ENCODE measurements around the gene RASGRF1. TPM values are rescaled to one million over a fixed set of nuclear protein-coding genes. Genes with fewer than 3 reads are reported as not detected.

The RASGRF1 gene
- total RNA-seq, 1 donor from 2014 or later: not detected

DNA sequence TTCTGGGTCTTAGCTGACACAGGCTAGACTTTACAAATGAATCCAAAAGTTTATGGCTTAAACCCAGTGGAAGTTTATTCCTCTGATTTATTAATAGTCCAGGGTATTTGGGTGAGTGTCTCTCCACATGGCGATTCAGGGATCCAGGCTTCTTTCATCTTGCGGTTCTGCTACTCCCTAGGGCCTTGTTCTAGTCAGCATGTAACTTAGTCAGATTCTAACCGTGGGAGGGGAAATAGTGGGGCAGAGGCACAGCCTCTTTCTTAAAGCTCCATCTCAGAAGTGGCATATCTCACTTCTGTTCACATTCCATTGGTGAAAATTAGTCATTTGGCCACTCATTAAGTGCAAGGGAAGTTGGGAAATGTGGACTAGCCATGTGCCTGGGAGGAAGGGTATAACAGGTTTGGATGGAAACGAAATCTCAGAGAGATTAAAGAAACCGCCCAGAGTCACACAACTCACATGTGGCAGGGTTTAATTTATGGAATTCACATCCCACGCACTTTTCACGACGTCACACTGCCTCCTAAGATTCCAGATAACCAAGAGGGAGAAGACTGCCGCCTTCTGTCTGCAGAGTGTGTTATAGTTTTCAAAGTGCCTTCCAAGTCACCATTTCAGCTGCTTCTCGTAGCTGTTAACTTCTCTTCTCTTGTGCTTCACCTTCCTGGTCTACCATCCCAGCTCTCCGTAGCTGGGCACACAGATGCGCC lies 11.4 kb upstream of the RASGRF1 start:
- no peak for DNase-seq
- intact Hi-C loops (cut with DNase I): no loop called here
- no peak for ATAC-seq (ENCODE audit: poor library complexity)

DNA sequence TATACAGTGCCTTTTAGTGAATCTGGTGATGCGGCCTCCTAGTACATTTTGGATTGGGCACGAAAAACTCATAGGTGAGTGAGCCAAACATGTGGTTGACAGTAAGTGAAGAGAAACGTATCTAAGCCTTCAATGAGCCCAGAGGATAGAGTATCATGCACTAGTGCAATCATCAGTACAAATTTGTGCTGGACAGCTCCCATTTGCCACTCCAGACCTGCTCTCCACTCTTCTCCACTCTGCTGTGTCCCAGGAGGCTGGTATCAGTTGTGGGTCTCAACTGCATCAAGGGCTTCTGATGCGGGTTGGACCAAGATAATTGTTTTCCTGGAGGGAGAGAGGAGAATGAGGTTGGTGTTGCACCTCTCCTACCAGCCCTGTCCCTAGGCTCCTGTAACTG lies 9.1 kb upstream of the RASGRF1 start:
- DNase-seq (no peak), ATAC-seq (ENCODE audit: poor library complexity) (no peak)
- intact Hi-C loops (cut with DNase I): no loop called here

DNA sequence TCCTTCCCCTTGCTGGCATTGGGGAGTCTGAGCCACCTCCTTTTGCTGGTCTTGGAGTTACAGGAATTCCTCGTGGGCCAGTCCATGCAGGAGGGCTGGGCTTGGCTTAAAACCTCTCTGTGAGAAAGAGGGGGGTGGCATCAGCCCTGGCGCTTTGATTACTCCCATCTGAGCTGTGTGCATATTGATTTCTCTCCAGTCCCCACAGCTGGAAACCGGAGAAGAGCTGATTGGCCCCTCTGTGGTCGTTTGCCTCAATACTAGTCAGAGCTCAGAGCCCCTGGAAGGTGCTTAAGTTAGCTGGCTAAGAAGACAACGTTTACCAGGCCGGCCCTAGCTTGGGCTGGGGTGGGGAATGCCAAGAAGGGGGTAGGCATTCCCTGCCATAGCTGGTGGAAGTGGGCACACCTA lies 4.0 kb upstream of the RASGRF1 start:
- intact Hi-C loops (cut with DNase I): no loop called here
- DNase-seq (no peak), ATAC-seq (ENCODE audit: poor library complexity) (no peak)

DNA sequence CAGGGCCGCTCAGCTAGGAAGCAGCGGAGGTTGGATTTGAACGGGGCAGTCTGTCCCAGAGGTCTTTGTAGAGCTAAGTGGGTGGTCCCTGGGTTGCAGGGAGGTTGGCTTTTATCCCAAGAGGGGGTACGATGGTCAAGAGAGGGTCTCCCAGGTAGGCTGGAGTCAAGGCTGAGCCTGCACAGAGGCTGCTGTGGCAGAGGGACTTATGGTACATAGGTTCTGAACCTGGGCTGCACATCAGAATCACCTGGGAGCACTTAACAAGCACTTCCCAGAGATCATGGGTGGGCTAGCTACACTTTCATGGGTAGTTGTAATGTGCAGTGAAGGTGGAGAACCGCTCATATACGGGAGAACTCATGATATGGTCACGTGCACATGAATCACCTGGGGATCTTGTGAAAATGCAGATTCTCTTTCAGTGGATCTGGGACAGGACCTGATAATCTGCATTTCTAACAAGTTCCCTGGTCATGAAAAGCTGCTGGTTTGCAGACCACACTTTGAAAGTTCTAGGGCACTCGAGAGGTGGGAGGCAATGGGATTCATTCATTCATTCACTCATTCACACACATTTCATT lies 2.9 kb upstream of the RASGRF1 start:
- intact Hi-C loops (cut with DNase I): no loop called here

GRCh38 chr15:79092382-79092781 lies 1.8 kb upstream of the RASGRF1 start:
- intact Hi-C loops (cut with DNase I): no loop called here
- DNase-seq: no peak
- no peak for ATAC-seq (ENCODE audit: poor library complexity)

More for the DNA sequence above, 2.9 kb upstream of the RASGRF1 start:
- ATAC-seq (ENCODE audit: poor library complexity): no peak
- no peak for DNase-seq

DNA sequence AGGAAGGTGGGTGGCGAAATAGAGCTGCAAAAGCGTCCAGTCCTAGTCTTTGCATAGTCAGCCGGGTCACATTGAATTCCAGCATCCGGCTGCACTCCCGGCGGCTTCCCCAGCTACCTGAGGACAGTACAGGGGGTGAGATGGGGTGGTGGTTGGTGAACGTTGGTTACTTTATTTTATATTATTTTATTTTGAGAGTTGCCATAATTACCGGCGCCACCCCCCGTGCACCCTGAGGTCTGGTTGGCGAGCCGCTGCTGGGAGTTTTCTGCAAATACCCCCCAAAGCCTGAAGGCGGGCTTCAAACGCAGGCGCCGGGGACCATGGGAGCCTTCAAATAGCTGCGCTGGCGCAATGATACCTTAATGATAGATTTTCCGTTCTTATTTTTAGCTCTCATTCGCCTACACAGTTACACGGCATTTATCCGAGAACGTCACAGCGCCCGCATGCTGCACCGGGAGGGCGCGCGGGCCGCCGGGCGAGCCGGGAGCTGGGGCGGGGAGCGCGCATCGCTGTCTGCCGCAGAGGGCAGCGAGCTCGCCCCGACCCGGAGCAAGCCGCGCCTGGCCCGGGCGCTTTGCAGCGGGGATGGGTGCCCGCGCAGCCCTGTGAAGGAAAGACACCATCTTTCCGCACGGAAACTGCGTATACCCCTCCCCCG lies 756 bp upstream of the RASGRF1 start:
- DNase-seq (no peak), ATAC-seq (ENCODE audit: poor library complexity) (no peak)
- intact Hi-C loops (cut with DNase I): no loop called here

DNA sequence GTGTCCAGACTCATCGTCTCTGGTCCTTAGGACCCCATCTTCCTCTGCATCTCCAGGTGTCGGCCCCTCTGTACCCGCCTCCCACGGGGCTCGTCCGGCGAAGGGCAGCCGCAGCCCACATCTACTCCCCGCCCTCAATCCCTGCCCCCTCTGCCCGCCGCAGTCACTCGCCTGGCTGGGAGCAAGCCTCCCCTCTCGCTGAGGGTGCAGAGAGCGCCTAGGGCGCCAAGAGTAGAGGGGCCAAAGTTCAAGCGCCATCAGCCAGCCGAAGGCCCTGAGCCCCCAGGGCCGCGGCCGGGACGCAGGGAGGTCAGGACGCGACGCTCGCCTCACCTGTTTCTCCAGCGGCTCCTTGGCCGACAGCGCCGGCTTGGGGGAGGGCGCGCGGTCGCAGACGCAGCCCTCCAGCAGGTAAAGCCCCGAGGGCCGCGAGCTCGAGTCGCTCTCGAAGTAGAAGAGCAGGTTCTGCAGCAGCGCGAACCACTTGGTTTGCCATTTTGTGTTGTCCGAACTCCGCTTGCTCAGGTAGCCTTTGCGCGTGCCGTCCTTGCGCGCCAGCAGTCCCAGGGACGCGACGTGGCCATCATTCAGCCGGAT lies 592 bp downstream of the RASGRF1 start:
- ATAC-seq (ENCODE audit: poor library complexity) (no peak), DNase-seq (no peak)
- intact Hi-C loops (cut with DNase I): no loop called here

- ATAC-seq (ENCODE audit: poor library complexity): no peak
- intact Hi-C loops (cut with DNase I): no loop called here
- no peak for DNase-seq
Observed at GRCh38 chr15:79089331-79089889, 1.2 kb downstream of the RASGRF1 start.

DNA sequence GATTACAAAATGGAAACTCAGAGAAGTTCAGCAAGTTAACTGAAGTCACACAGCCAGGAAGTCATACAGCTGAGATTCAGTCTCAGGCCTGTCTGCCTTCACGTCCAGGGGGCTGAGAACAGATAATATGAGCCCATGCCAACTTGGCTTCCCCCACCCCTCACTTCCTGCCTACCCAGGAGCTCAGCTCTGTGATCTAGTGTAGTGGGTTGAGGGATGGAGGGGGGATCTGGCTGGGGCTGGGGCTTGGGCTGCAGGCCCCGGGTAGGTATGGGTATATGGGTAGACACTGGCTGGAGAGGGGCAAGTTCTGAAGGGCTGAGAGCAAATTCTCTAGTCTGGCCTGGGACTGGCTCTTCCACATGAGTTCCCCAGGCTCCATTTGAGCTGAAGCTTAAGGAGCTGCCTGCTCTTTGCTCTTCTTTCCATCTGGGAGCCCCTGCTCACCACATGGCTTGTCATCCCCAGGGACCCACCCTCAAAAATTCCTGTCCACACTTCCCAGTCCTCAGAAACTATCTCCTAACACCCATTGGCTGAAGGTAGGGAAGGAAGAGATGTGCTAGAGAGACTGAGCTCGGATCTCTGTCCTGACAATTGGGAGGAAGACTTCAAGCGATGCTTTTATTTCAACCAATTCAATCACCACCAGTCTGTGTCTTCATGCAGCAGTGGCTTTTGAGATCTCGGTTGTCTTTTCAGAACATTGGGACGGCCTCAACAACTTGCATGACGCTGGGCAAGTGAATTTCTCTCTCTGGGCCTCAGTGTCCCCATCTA lies 2.0 kb downstream of the RASGRF1 start:
- DNase-seq (no peak), ATAC-seq (ENCODE audit: poor library complexity) (no peak)
- intact Hi-C loops (cut with DNase I): no loop called here

- intact Hi-C loops (cut with DNase I): no loop called here
- ATAC-seq (ENCODE audit: poor library complexity) (no peak), DNase-seq (no peak)
Observed at GRCh38 chr15:79086814-79087213, 3.8 kb downstream of the RASGRF1 start.

GRCh38 chr15:79084308-79084968 lies 6.1 kb downstream of the RASGRF1 start:
- intact Hi-C loops (cut with DNase I): no loop called here
- ATAC-seq (ENCODE audit: poor library complexity) (no peak), DNase-seq (no peak)

- intact Hi-C loops (cut with DNase I): no loop called here
- ATAC-seq (ENCODE audit: poor library complexity): peak; percentile 57
- no peak for DNase-seq
Observed at GRCh38 chr15:79083154-79083553, 7.4 kb downstream of the RASGRF1 start.

- intact Hi-C loops (cut with DNase I): no loop called here
- no peak for DNase-seq
- ATAC-seq (ENCODE audit: poor library complexity): peak; percentile 12
Observed at GRCh38 chr15:79082363-79083070, 8.1 kb downstream of the RASGRF1 start.

- ATAC-seq (ENCODE audit: poor library complexity): no peak
- intact Hi-C loops (cut with DNase I): no loop called here
- no peak for DNase-seq
Observed at GRCh38 chr15:79078763-79079410, 11.7 kb downstream of the RASGRF1 start.

DNA sequence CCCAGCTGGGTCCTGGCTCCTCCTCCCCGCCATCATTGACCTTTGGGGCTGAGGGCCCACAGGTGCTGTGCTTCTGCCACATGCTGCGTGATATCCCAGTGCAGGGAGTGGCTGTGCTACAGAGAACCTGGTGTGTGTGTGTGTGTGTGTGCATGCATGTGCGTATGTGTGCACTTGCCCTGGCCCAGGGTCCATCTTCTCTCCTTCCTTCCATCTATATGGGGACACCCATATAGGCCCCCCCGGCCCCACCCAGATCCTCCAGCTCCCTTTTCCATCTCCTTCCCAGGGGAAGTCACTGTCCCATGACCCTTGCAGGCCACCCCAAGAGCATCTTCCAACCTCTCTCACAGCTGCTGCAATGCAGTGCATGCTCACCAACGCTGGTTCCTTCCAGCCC lies 12.6 kb downstream of the RASGRF1 start:
- intact Hi-C loops (cut with DNase I): no loop called here
- ATAC-seq (ENCODE audit: poor library complexity) (no peak), DNase-seq (no peak)

DNA sequence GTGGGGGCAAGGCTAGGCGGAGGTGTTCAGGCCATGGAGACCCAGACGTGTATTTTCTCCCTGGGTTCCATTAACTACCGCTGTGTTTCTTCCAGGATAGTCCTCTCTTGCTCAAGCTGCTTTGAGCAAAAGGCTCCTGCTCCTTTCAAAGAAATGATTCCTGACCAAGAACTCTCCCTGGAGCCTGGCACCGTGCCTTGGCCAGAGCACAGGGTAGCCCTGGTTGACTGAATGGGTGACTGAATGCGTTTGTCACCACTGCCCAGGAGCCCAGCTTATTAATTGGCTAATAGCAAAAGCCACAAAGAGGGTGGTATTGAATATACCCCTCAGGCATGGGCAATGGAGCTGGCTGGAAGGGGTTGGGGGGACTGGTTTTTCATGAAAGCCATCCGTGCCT lies 13.9 kb downstream of the RASGRF1 start:
- intact Hi-C loops (cut with DNase I): no loop called here
- DNase-seq (no peak), ATAC-seq (ENCODE audit: poor library complexity) (no peak)

GRCh38 chr15:79075256-79075655 lies 15.3 kb downstream of the RASGRF1 start:
- intact Hi-C loops (cut with DNase I): no loop called here

More at GRCh38 chr15:79075256-79075655, 15.3 kb downstream of the RASGRF1 start:
- no peak for DNase-seq
- ATAC-seq (ENCODE audit: poor library complexity): no peak
